Effector memory CD4-positive, alpha-beta T cell (primary cell): ENCODE measurements around the gene KDM6B.

ENCODE experiments used
- DNase-seq, 3 donors: peaks; one replicate each; pipeline ENCODE4 v3.0.0-alpha.2; 2020
- H3K27ac ChIP-seq: 2 replicates; pipeline ENCODE4 v1.7.0; 2013; ENCODE audit warnings: mild to moderate bottlenecking, low read length, moderate library complexity; ENCODE audit not compliant: insufficient read depth, poor library complexity, severe bottlenecking
- H3K27me3 ChIP-seq: replicated peaks from 2 replicates; pipeline ENCODE4 v1.7.0; 2013; ENCODE audit warnings: mild to moderate bottlenecking, low read length; ENCODE audit not compliant: insufficient read depth, control insufficient read depth, poor library complexity, severe bottlenecking
- H3K36me3 ChIP-seq: 2 replicates; pipeline ENCODE4 v1.7.0; 2013; ENCODE audit warnings: mild to moderate bottlenecking, low read length, moderate library complexity; ENCODE audit not compliant: control insufficient read depth, insufficient read depth
- H3K4me1 ChIP-seq: 2 replicates; pipeline ENCODE4 v1.7.0; 2013; ENCODE audit warnings: low read length, mild to moderate bottlenecking; ENCODE audit not compliant: control insufficient read depth, insufficient read depth, poor library complexity, severe bottlenecking
- H3K4me3 ChIP-seq: 2 replicates; pipeline ENCODE4 v1.7.0; 2013; ENCODE audit warnings: low read length, low read depth, mild to moderate bottlenecking; ENCODE audit not compliant: insufficient read depth, poor library complexity, severe bottlenecking
- H3K9me3 ChIP-seq: 2 replicates; pipeline ENCODE4 v1.7.0; 2013; ENCODE audit warnings: mild to moderate bottlenecking, low read length, moderate library complexity; ENCODE audit not compliant: control insufficient read depth

The KDM6B gene

DNA sequence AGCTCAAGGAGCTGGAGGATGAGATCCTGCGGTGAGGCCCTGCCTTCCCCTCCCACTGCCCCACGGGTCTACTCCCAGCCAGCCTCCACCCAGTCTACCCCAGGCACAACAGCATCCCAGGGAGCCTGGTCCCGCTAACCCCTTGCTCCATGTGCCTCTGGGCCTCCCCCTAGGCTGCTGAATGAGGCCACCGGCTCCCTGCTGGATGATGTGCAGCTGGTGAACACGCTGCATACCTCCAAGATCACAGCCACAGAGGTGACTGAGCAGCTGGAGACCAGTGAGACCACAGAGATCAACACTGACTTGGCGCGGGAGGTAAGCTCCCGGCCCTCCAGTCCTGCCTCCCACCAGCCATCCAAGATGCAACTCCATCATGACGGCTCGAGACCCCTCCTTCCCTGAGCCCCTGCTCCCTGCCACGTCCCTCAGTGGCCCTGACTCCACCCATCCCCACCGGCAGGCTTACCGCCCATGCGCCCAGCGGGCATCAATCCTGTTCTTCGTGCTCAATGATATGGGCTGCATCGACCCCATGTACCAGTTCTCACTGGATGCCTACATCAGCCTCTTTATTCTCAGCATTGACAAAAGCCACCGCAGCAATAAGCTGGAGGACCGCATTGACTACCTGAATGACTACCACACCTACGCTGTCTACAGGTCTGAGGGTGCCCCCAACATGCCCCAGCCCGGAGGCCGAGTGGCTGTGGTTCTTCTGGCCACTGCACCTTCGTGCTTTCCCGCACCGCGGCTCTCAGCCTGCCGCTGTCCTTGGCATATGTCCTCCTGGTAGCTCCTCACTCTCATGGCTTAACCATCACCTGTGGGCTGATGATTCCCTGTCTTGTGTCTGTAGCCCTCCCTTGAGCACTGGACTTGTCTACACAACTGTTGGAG is 15.0 kb upstream of the KDM6B start:
- H3K27ac ChIP-seq, result no peak overlapping the region
- H3K4me3 ChIP-seq, result no peak overlapping the region
- H3K27me3 ChIP-seq, result no peaks in the 10 kb centered on the region
- no peaks in the 10 kb centered on the region for H3K36me3 ChIP-seq
- H3K9me3 ChIP-seq, result no peaks in the 10 kb centered on the region
- DNase-seq, result no peak
- H3K4me1 ChIP-seq, result no peaks in the 10 kb centered on the region

DNA sequence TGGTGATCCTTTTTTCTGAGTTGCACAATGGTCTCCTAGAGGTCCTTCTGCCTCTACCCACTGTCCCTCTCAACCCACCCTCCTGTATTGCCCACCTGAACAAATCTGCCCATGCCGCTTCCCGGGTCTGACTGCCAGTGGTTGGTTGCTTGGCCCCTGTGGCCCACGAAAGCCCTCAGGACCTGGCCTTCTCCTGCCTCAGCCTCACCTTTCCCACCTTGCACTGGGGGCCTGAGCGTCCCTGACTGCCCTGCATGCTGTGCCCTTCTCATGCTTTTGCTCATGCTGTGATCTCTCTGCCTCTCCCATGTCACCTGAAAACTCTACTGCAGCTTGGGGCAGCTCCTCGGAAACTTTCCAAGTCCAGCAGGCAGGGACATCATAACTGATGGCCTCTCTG is 13.8 kb upstream of the KDM6B start:
- H3K36me3 ChIP-seq, result no peaks in the 10 kb centered on the region
- no peaks in the 10 kb centered on the region for H3K9me3 ChIP-seq
- H3K27ac ChIP-seq, result no peak overlapping the region
- DNase-seq, result no peak
- H3K27me3 ChIP-seq, result no peaks in the 10 kb centered on the region
- H3K4me1 ChIP-seq, result no peaks in the 10 kb centered on the region
- H3K4me3 ChIP-seq, result no peak overlapping the region

- Histone ChIP-seq H3K4me3 (no peak overlapping the region), H3K4me1 (no peaks in the 10 kb centered on the region), H3K27ac (no peak overlapping the region), H3K27me3 (no peaks in the 10 kb centered on the region), H3K36me3 (no peaks in the 10 kb centered on the region), H3K9me3 (no peaks in the 10 kb centered on the region)
- DNase-seq, result no peak
These were observed 11.9 kb upstream of the KDM6B start for GRCh38 chr17:7822126-7822525.

DNA sequence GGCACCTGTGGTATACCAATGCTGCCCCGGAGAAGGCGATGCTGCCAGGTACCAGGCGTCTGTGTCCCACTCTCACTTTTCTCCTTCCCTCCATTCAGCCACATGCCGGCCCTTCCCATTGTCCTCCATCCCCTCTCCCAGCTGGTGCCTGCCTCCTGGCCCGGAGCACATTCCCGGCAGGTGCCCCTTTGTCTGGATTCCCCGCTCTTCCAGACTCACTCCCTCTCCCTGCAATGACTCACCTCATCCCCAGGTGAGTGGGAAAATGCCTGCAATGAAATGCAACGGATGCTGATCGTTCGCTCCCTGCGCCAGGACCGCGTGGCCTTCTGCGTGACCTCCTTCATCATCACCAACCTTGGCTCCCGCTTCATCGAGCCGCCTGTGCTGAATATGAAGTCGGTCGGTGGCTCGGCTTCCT is 10.4 kb upstream of the KDM6B start:
- no peaks in the 10 kb centered on the region for H3K36me3 ChIP-seq
- H3K4me3 ChIP-seq, result no peak overlapping the region
- H3K27me3 ChIP-seq, result no peaks in the 10 kb centered on the region
- H3K4me1 ChIP-seq, result no peaks in the 10 kb centered on the region
- no peak for DNase-seq
- no peak overlapping the region for H3K27ac ChIP-seq
- no peaks in the 10 kb centered on the region for H3K9me3 ChIP-seq

- H3K36me3 ChIP-seq, result no peaks in the 10 kb centered on the region
- no peak overlapping the region for H3K27ac ChIP-seq
- H3K4me1 ChIP-seq, result no peaks in the 10 kb centered on the region
- H3K9me3 ChIP-seq, result no peaks in the 10 kb centered on the region
- no peak overlapping the region for H3K4me3 ChIP-seq
- no peaks in the 10 kb centered on the region for H3K27me3 ChIP-seq
- DNase-seq, result no peak
These were observed 9.7 kb upstream of the KDM6B start for GRCh38 chr17:7824021-7824924.

GRCh38 chr17:7825206-7825990 is 8.6 kb upstream of the KDM6B start:
- Histone ChIP-seq H3K27ac (no peak overlapping the region), H3K36me3 (no peaks in the 10 kb centered on the region), H3K27me3 (no peaks in the 10 kb centered on the region), H3K4me3 (no peak overlapping the region), H3K4me1 (no peaks in the 10 kb centered on the region), H3K9me3 (no peaks in the 10 kb centered on the region)
- DNase-seq, result no peak

DNA sequence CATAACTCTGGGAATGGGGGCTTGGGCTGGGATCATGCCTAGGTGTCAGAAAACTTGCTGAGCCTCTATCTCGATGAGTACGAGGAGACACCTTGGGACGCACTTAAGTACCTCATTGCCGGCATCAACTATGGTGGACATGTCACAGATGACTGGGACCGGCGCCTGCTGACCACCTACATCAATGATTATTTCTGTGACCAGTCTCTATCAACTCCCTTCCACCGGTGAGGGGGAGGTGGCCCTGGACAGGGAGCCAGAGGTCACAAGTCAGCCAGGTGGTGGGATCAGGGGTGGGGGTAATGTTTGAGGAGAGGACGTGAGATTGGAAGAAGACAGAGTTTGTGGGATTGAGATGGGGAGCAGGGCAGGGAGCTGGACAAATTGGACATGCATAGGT is 3.4 kb upstream of the KDM6B start:
- Histone ChIP-seq H3K36me3 (no peaks in the 10 kb centered on the region), H3K27ac (no peak overlapping the region), H3K4me1 (peaks cover 10% of the 10 kb centered on the region), H3K27me3 (no peaks in the 10 kb centered on the region), H3K9me3 (no peaks in the 10 kb centered on the region), H3K4me3 (no peak overlapping the region)
- DNase-seq, result no peak

- H3K36me3 ChIP-seq, result no peaks in the 10 kb centered on the region
These were observed 2.8 kb upstream of the KDM6B start for GRCh38 chr17:7831233-7831632.

DNA sequence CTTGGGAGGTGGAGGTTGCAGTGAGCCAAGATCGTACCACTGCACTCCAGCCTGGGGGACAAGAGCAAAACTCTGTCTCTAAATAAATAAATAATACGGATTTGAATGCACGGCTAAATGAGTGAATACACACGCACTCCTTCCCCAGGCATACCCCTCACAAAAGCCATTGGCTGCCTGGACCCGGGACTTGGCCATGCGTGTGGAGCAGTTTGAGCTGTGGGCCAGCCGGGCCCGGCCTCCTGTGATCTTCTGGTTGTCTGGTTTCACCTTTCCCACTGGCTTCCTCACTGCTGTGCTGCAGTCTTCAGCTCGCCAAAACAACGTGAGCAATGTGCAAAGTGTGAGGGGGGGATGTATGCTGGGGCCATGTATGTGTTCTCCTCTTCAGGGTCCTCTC is 1.6 kb upstream of the KDM6B start:
- Histone ChIP-seq H3K27me3 (no peaks in the 10 kb centered on the region), H3K9me3 (no peaks in the 10 kb centered on the region), H3K4me1 (peaks cover 24% of the 10 kb centered on the region), H3K4me3 (no peak overlapping the region), H3K36me3 (no peaks in the 10 kb centered on the region), H3K27ac (no peak overlapping the region)
- DNase-seq, result no peak

More at GRCh38 chr17:7831233-7831632, 2.8 kb upstream of the KDM6B start:
- no peak for DNase-seq
- Histone ChIP-seq H3K9me3 (no peaks in the 10 kb centered on the region), H3K4me1 (peaks cover 12% of the 10 kb centered on the region), H3K4me3 (no peak overlapping the region), H3K27ac (no peak overlapping the region), H3K27me3 (no peaks in the 10 kb centered on the region)
